Right ventricle myocardium inferior (tissue), 1 donor: ENCODE data around the gene LPCAT1. TPM values are rescaled to one million over a fixed set of nuclear protein-coding genes. Genes with fewer than 3 reads are reported as not detected.

Source experiments
- ATAC-seq: fragments of 200-7000 bp; cut with Tn5 transposase; one replicate; pipeline ENCODE4 v1.9.1; 2020; ENCODE audit warnings: mild to moderate bottlenecking, moderate library complexity
- DNase-seq: peaks from one replicate; pipeline ENCODE4 v3.0.0; 2021; ENCODE audit errors: missing footprints
- intact Hi-C: fragments of 100-400 bp; cut with DNase I; formaldehyde crosslinking; loops from one replicate; pipeline ENCODE4 v1.11.0; 2022
- total RNA-seq: library from RNA; stranded (reverse); fragmentation: NEBNext Ultra II Directional; extraction: Animal tissue kit (Norgen Biotek cat#: 25700); gene quantifications from one replicate; pipeline ENCODE4 v1.2.1, GENCODE V29; 2021
- donor health status: DM: no; HTN: yes; CAD: no; lungs with severe emphysema.

LPCAT1 gene
- total RNA-seq, 1 donor from 2014 or later, result 13.4 TPM

- intact Hi-C loops, result no loop called here
- ATAC-seq (no peak), DNase-seq (no peak)
Observed at GRCh38 chr5:1555808-1556731, 32.3 kb upstream of the LPCAT1 start.

DNA sequence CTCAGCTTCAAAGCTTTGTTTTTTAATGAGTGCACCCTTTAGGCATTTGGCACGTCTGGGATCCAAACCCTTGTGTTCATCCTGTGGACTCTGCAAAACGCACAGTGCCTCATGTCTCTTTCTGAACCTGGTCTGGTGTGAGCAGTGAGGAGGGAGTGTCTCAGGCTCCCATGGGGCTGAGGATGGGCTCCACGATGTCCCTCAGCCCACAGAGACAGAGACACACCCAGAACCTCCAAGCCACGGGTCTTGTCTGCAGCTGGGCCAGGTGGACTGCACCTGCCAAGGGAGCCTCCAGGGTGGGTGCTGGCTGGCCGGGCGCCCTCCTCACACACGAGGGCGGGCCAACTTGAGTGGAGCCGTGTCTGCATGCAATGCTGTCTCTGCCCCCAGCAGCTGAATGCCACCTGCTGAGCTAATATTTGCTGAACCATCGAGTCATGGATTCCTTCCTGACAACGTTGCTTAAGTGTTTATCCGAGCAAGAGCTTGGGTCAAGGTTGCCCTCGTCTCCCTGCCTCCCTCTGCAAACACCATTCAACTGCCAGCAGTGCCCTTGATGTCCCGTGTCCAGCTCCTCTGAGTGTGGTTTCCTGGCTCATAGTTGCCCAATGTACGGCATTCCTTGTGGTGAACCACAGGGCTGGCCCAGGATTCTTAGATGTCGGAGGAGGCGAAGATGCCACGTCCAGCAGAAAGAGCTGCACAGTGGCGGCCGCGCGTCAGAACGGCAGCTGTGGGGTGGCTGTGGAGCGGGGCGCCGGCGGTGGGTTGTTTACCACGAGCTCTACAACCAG is 31.4 kb upstream of the LPCAT1 start:
- DNase-seq (no peak), ATAC-seq (no peak)
- intact Hi-C loops, result no loop called here

- intact Hi-C loops, result no loop called here
- ATAC-seq, result no peak
- DNase-seq, result no peak
Observed at GRCh38 chr5:1554410-1554967, 30.7 kb upstream of the LPCAT1 start.

DNA sequence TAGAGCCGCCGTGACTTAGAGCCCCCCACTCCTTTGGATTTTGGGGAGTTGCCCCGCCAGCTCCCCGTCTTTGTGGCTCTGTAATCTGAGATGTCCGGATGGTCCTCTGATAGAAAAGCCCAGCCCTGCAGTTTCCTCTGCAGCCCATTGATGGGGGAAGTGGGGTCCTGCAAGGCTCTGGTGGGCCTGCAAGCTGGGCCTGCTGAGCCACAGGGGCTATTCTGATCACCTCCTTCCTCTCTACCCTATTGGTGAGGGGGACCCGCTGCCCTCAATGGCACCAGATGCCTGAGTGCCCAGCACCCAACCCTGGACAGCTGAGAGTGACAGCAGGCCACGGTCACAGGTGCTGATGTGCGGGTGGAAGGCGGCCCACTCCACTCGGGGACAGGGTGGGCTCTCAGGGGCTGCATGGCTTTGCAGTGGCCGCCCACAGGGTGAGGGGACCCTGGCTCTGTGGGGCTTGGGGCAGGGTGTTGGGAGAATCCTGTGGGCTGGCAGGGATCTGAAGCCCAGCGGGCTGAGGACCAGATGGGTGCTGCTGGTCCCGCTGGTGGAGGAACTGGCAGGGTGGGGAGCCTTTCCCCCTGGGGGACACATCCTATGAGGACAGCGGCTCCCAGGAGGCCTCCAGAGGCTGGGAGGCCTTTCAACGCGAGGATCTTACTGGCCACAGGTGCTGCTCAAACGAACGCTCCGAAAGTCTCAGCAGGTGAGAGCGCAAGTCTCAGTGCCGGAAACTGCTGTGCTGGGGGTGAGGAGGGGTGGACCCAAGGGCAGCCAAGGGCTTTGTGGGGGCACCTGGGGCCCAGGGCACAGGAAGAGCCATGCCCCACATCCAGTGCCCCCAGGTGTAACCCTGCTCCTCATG is 30.0 kb upstream of the LPCAT1 start:
- intact Hi-C loops, result no loop called here
- ATAC-seq (no peak), DNase-seq (no peak)

DNA sequence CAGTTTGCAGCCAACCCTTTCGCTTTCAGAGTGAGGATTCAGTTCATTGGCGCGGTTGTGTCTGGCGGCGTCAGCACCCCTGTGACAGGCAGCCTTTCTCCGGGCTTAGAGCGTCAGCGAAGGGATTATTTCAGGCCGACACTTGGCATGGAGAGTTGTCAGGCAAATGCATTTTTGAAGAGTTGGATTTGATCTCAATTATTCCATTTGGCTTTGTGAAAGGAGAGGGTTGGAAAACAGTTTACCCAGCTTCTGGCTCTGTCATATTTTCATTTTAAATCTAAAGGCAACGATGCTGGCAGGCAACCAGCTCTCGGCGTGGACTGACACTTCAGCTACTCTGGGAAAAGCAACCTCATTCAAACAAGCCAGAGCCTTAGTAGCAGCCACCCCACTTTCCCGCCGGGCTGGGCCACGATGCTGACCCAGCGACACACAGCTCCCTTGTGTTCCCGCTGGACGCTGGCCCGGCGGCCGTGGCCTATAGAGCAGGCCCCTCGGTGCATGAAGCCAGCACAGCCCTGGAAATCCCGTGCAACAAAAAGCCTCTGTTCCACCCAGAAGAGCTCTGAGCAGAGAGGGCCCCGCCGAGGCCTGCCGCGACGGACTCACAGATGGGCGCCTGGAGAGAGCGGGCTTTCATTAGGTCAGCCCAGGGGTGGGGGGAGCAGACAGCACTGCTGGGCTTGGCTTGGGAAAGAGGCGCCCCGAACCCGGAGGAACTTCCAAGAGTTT is 28.9 kb upstream of the LPCAT1 start:
- ATAC-seq, result peak; percentile 68
- DNase-seq, result no peak
- intact Hi-C loops, result no loop called here

GRCh38 chr5:1551426-1552301 is 27.9 kb upstream of the LPCAT1 start:
- DNase-seq (no peak), ATAC-seq (no peak)
- intact Hi-C loops, result no loop called here

- ATAC-seq, result no peak
- intact Hi-C loops, result no loop called here
- no peak for DNase-seq
Observed at GRCh38 chr5:1550287-1551076, 26.7 kb upstream of the LPCAT1 start.

DNA sequence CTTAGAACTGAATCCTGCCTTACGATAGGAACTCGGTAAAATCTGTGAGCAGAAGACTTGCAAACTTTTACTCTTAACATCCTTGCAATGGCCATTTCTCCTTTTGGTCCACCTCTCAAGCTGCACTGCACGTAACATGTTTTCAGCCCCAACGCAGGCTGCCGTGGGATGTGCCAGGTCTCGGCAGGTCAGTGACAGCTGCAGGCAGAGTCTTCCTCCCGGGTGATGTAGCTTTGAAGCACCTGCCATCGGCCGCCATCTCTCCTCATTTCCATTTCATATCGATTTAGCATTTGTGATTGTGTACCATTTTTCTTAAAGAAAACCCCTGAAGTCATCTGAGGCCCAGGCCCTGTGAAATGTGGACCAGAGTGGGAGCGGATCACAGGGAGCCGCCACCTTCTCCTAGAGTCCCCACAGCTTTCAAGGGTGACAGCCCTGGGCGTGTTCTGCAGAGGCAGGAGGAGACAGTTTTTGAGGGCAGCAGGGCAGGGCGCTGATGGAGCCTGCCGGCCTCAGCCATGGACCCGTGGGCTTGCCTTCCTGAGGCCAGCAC is 25.8 kb upstream of the LPCAT1 start:
- intact Hi-C loops, result no loop called here
- DNase-seq, result no peak
- ATAC-seq, result no peak

DNA sequence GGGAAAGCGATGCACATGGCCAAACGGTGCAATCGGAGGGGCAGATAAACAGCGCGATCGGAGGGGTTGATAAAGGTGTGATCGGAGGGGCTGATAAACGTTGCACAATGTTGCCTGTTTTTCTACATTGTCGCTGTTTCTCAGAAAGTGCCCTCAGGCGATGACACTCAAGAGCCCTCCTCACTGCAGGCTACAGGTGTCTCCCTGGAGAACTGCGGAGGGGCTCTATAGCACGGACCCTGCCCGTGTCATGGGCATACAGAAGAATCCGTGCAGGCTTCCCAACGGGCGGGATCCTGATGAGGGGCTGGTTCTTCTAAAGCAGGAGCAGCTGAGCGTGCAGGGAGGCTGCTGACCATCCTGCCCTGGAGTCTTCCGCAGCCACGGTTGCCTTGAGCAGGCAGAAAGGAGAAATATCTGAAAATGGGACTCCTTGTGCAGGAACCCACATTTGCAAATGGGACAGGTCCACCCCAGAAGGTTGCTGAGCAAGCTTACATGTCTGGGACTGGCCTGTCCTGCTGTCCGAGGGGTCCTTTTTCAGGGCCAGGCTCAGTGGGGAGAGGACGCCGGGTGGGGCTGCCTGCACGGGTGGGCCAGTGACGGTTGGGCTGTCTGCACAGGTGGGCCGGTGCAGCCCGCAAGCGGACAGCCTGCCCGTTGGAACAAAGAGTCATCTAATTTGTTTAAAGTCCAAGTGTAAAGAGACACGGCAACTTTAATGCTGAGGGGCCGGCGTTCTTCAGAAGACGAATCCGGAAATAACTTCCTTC is 25.1 kb upstream of the LPCAT1 start:
- DNase-seq (no peak), ATAC-seq (no peak)
- intact Hi-C loops, result no loop called here

DNA sequence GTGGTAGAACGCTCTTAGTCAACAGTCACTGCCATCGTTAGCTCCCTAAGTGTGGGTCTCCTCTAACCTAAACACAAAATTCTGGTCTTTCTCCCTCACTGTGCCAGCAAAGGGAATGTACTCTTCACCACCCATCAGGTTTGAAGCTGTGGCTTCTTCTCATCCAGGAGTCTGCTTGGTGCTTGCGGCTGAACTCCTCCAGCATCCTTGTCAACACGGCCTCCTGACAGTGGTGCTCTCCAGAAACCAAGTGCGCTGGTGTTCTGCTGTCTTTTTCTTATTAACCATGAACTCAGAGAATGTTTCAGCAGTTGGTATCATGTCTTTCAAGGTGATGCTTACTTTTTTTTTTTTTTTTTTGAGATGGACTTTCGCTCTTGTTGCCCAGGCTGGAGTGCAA is 23.9 kb upstream of the LPCAT1 start:
- DNase-seq (no peak), ATAC-seq (no peak)
- intact Hi-C loops, result no loop called here

DNA sequence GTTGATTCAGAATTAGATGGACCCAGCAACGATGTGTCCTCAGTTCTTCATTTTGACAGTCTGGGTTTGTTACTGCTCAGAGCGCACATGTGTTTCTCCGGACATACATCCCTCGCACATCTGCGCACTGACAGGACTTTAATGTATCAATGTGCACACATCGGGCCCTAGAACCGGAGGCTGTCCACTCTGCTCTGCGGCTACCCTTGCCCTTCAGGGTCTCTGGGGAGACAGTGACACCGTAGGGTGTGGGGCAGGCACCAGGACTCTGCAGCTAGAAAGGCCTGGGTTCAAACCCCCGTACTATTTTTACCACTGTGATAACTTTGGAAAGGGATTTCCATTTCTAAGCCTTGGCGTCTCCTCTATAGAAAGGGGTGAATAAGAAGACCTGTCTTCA is 23.5 kb upstream of the LPCAT1 start:
- DNase-seq, result no peak

DNA sequence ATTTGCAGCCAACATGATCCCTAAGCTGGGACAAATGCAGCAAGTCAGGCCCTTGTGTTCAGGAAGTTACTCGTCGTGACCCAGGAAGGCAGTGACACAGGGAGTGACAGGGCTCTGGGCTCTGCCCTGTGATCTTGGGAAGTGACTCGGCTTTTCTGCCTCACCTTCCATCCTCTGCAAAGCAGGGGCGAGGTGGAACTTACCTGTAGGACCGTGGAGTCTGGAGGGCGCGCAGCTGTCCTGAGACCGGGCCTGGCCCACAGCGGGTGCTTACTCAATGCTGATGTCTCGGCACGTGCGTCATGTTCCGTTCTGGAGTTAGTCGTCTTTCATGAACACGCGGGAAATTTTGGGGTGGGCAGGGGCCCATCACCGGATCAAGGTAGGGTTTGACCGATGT is 22.8 kb upstream of the LPCAT1 start:
- intact Hi-C loops, result no loop called here
- ATAC-seq, result no peak

More for the DNA sequence above, 23.5 kb upstream of the LPCAT1 start:
- intact Hi-C loops, result no loop called here
- no peak for ATAC-seq

GRCh38 chr5:1545805-1546355 is 22.1 kb upstream of the LPCAT1 start:
- ATAC-seq (no peak), DNase-seq (no peak)
- intact Hi-C loops, result no loop called here

More for the DNA sequence above, 22.8 kb upstream of the LPCAT1 start:
- no peak for DNase-seq

DNA sequence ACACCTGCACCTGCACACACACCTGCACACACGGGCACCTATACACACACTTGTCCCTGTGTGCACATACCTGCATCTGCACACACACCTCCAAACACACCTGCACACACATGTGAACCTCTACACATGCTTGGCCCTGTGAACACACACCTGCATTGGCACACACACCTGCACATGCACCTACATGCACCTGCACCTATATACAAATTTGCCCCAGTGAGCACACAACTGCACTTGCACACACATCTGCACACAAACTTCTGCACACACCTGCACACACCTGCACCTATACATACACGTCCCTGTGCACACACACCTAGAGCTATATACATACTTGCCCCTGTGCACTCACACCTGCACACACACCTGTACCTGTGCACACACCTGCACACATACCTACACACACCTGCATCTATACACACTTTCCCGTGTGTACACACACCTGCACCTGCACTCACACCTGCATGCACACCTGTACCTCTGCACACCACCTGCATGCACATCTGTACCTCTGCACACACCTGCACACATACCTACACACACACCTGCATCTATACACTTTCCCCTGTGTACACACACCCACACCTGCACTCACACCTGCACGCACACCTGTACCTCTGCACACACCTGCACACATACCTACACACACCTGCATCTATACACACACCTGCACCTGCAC is 21.5 kb upstream of the LPCAT1 start:
- intact Hi-C loops, result no loop called here
- ATAC-seq, result no peak
- no peak for DNase-seq
